Progenitor cell of endocrine pancreas (in vitro differentiated cells): ENCODE results near the gene DLGAP1. TPM values are rescaled to one million over a fixed set of nuclear protein-coding genes. Genes with fewer than 3 reads are reported as not detected.

Experiments
- DNase-seq: peaks from one replicate; pipeline ENCODE4 v3.0.0; 2021; ENCODE audit warnings: low spot score; ENCODE audit not compliant: unreplicated experiment
- H3K27ac Mint-ChIP-seq: 2 replicates; pipeline ENCODE4 v1.8.0; 2021; ENCODE audit warnings: mild to moderate bottlenecking, moderate library complexity, mixed read lengths
- H3K27me3 Mint-ChIP-seq: 2 replicates; pipeline ENCODE4 v1.8.0; 2021; ENCODE audit warnings: mixed read lengths
- H3K36me3 Mint-ChIP-seq: 2 replicates; pipeline ENCODE4 v1.8.0; 2022; ENCODE audit warnings: mixed read lengths; ENCODE audit not compliant: insufficient read depth
- H3K4me1 Mint-ChIP-seq: 2 replicates; pipeline ENCODE4 v1.8.0; 2021; ENCODE audit warnings: low read depth, mixed read lengths
- H3K4me3 Mint-ChIP-seq: 2 replicates; pipeline ENCODE4 v1.8.0; 2021; ENCODE audit warnings: low read depth, mild to moderate bottlenecking, moderate library complexity, mixed read lengths
- H3K9me3 Mint-ChIP-seq: 2 replicates; pipeline ENCODE4 v1.8.0; 2021; ENCODE audit warnings: low read depth, mixed read lengths
- CTCF ChIP-seq: fragments of 200-600 bp; sonication (generic); IDR thresholded peaks from one replicate; pipeline ENCODE4 v1.5.0; 2021; ENCODE audit warnings: antibody characterized with exemption, mild to moderate bottlenecking; ENCODE audit not compliant: unreplicated experiment
- total RNA-seq: library from RNA; stranded (reverse); gene quantifications from 2 replicates; pipeline ENCODE4 v1.2.1, GENCODE V29; 2021

The DLGAP1 gene
- total RNA-seq, 1 donor from 2014 or later = 16.7 TPM

GRCh38 chr18:4285525-4285924 is 169.6 kb downstream of the DLGAP1 start:
- Mint-ChIP-seq H3K4me1 (peaks cover 12% of the 10 kb centered on the region), H3K27me3 (no peaks in the 10 kb centered on the region), H3K4me3 (no peak overlapping the region), H3K27ac (no peak overlapping the region), H3K36me3 (peaks cover 1% of the 10 kb centered on the region), H3K9me3 (no peaks in the 10 kb centered on the region)
- TF ChIP-seq CTCF = no peak
- DNase-seq = no peak

- TF ChIP-seq CTCF = no peak
- Mint-ChIP-seq H3K27ac (no peak overlapping the region), H3K4me1 (peaks cover 10% of the 10 kb centered on the region), H3K36me3 (peaks cover 1% of the 10 kb centered on the region), H3K9me3 (no peaks in the 10 kb centered on the region), H3K4me3 (no peak overlapping the region), H3K27me3 (no peaks in the 10 kb centered on the region)
- DNase-seq = no peak
Observed at GRCh38 chr18:4284528-4284927, 170.6 kb downstream of the DLGAP1 start.

GRCh38 chr18:4283746-4284291 is 171.3 kb downstream of the DLGAP1 start:
- no peak for DNase-seq
- TF ChIP-seq CTCF = no peak
- Mint-ChIP-seq H3K4me1 (peaks cover 10% of the 10 kb centered on the region), H3K9me3 (no peaks in the 10 kb centered on the region), H3K4me3 (no peak overlapping the region), H3K27ac (no peak overlapping the region), H3K27me3 (no peaks in the 10 kb centered on the region), H3K36me3 (peaks cover 1% of the 10 kb centered on the region)

GRCh38 chr18:4282954-4283353 is 172.2 kb downstream of the DLGAP1 start:
- no peaks in the 10 kb centered on the region for H3K9me3 Mint-ChIP-seq
- no peaks in the 10 kb centered on the region for H3K27me3 Mint-ChIP-seq
- H3K36me3 Mint-ChIP-seq = peaks cover 1% of the 10 kb centered on the region
- H3K4me3 Mint-ChIP-seq = no peak overlapping the region
- no peak for DNase-seq
- H3K27ac Mint-ChIP-seq = no peak overlapping the region
- peaks cover 10% of the 10 kb centered on the region for H3K4me1 Mint-ChIP-seq
- TF ChIP-seq CTCF = no peak

GRCh38 chr18:4276953-4277585 is 178.0 kb downstream of the DLGAP1 start:
- Mint-ChIP-seq H3K36me3 (no peaks in the 10 kb centered on the region), H3K27me3 (no peaks in the 10 kb centered on the region), H3K4me1 (no peaks in the 10 kb centered on the region), H3K4me3 (no peak overlapping the region), H3K27ac (no peak overlapping the region), H3K9me3 (no peaks in the 10 kb centered on the region)
- TF ChIP-seq CTCF = no peak
- DNase-seq = no peak
